GM12878 (cell line): ENCODE results near the gene PLOD2. TPM values are rescaled to one million over a fixed set of nuclear protein-coding genes. Genes with fewer than 3 reads are reported as not detected.

Experiments used
- ATAC-seq: fragments of 200-7000 bp; cut with Tn5 transposase; 3 replicates; pipeline ENCODE4 v1.9.1; 2020; ENCODE audit warnings: mild to moderate bottlenecking, moderate library complexity
- BruUV-seq: library from RNA; stranded (reverse); fragments of 400-500 nt; replicated peaks from 2 replicates; lab custom pipeline; 2021; lab: Mats Ljungman, UMichigan
- CTCF ChIA-PET: fragments of 300-600 bp; sonication (Branson Sonifier 250); formaldehyde crosslinking; extraction: SDS; loops from one replicate; lab custom pipeline; 2021; ENCODE audit warnings: inconsistent platforms; lab: Yijun Ruan, JAX
- POLR2A ChIA-PET: fragments of 350-600 bp; formaldehyde crosslinking; extraction: SDS; loops from one replicate; lab custom pipeline; 2021; ENCODE audit warnings: inconsistent platforms; lab: Charles Lee
- RAD21 ChIA-PET: fragments of 300-600 bp; sonication (Branson Sonifier 250); formaldehyde crosslinking; loops from one replicate; lab custom pipeline; 2023; ENCODE audit warnings: antibody characterized with exemption; ENCODE audit not compliant: unreplicated experiment; lab: Charles Lee
- SMC1A ChIA-PET: fragments of 300-600 bp; sonication (Branson Sonifier 250); formaldehyde crosslinking; loops from one replicate; lab custom pipeline; 2023; ENCODE audit not compliant: unreplicated experiment, uncharacterized antibody; lab: Charles Lee
- DNase-seq: peaks from one replicate; pipeline ENCODE4 v3.0.0-alpha.2; 2011; ENCODE audit warnings: low read depth, low spot score
- FAIRE-seq: peaks from 3 replicates; lab custom pipeline; 2011; peaks lifted over from hg19 to GRCh38; lab: Jason Lieb, UNC
- H2AFZ ChIP-seq: 2 replicates; pipeline ENCODE4 v1.6.0; 2011; ENCODE audit warnings: low read depth, low read length, control low read depth; ENCODE audit not compliant: control insufficient read depth
- H3K27ac ChIP-seq: 2 replicates; pipeline ENCODE4 v1.5.1; 2011; ENCODE audit warnings: control low read depth; ENCODE audit not compliant: control insufficient read depth, insufficient read depth
- H3K27me3 ChIP-seq, 2 experiments: replicated peaks in 1 of 2; 2 replicates each; pipeline versions ENCODE4 v1.6.0 to v1.6.1; 2011; ENCODE audit warnings: low read length in 1 of 2; ENCODE audit not compliant: control insufficient read depth in 2 of 2, insufficient read depth in 2 of 2
- H3K36me3 ChIP-seq, 2 experiments: 2 replicates each; pipeline ENCODE4 v1.5.1; 2011; ENCODE audit warnings: low read length in 1 of 2; ENCODE audit not compliant: control insufficient read depth in 2 of 2, insufficient read depth in 2 of 2
- H3K4me1 ChIP-seq: 2 replicates; pipeline ENCODE4 v1.6.1; 2011; ENCODE audit warnings: mild to moderate bottlenecking, low read length, moderate library complexity, mixed read lengths; ENCODE audit not compliant: control insufficient read depth, insufficient read depth
- H3K4me2 ChIP-seq: 2 replicates; pipeline ENCODE4 v1.6.0; 2011; ENCODE audit warnings: control low read depth; ENCODE audit not compliant: control insufficient read depth, insufficient read depth
- H3K4me3 ChIP-seq: fragments of 200-600 bp; sonication (generic); 2 replicates; pipeline ENCODE4 v1.5.1; 2016
- H3K79me2 ChIP-seq: 2 replicates; pipeline ENCODE4 v1.6.0; 2011; ENCODE audit warnings: low read length; ENCODE audit not compliant: control insufficient read depth, insufficient read depth
- H3K9ac ChIP-seq: 2 replicates; pipeline ENCODE4 v1.8.0; 2011; ENCODE audit warnings: low read length, control low read depth, mixed read lengths; ENCODE audit not compliant: control insufficient read depth, insufficient read depth
- H3K9me3 ChIP-seq: replicated peaks from 3 replicates; pipeline ENCODE4 v1.5.1; 2011; ENCODE audit warnings: mild to moderate bottlenecking, low read length; ENCODE audit not compliant: control insufficient read depth, insufficient read depth
- H4K20me1 ChIP-seq: 2 replicates; pipeline ENCODE4 v1.6.0; 2011; ENCODE audit not compliant: control insufficient read depth, insufficient read depth
- ATF3 ChIP-seq: IDR thresholded peaks from 2 replicates; pipeline ENCODE4 v1.6.1; 2011; ENCODE audit warnings: low read depth, mild to moderate bottlenecking, low read length, moderate library complexity, borderline replicate concordance; ENCODE audit errors: extremely low read depth
- CHD2 ChIP-seq: IDR thresholded peaks from 2 replicates; pipeline ENCODE4 v1.6.1; 2011; ENCODE audit warnings: low read depth, low read length, improper control_type of control experiment, borderline replicate concordance
- E2F4 ChIP-seq: IDR thresholded peaks from 2 replicates; pipeline ENCODE4 v1.6.1; 2012; ENCODE audit warnings: low read depth, low read length, improper control_type of control experiment
- EED ChIP-seq: sonication (generic); IDR thresholded peaks from 2 replicates; pipeline ENCODE4 v1.6.1; 2016; ENCODE audit warnings: antibody characterized with exemption, low read depth
- ESRRA ChIP-seq: IDR thresholded peaks from 2 replicates; pipeline ENCODE4 v1.6.1; 2012; ENCODE audit warnings: mild to moderate bottlenecking, low read length, improper control_type of control experiment
- EZH2 ChIP-seq: IDR thresholded peaks from 2 replicates; pipeline ENCODE4 v1.6.1; 2012; ENCODE audit warnings: low read depth, mild to moderate bottlenecking, control low read depth, inconsistent platforms, low read length, borderline replicate concordance; ENCODE audit not compliant: control insufficient read depth
- FOXK2 ChIP-seq: fragments of 450-650 bp; IDR thresholded peaks from 2 replicates; pipeline ENCODE4 v1.6.1; 2017; ENCODE audit warnings: mild to moderate bottlenecking, moderate library complexity
- HCFC1 ChIP-seq: fragments of 150-350 bp; IDR thresholded peaks from 2 replicates; pipeline ENCODE4 v1.6.1; 2014; ENCODE audit warnings: low read length
- MTA2 ChIP-seq: fragments of 450-650 bp; IDR thresholded peaks from 2 replicates; pipeline ENCODE4 v1.6.1; 2016; ENCODE audit warnings: low read depth, mild to moderate bottlenecking, moderate library complexity
- NFXL1 ChIP-seq: fragments of 450-650 bp; IDR thresholded peaks from 2 replicates; pipeline ENCODE4 v1.6.1; 2017; ENCODE audit warnings: antibody characterized with exemption, mild to moderate bottlenecking, borderline replicate concordance
- NFYA ChIP-seq: IDR thresholded peaks from 2 replicates; pipeline ENCODE4 v1.6.1; 2011; ENCODE audit warnings: low read depth, mild to moderate bottlenecking, low read length, improper control_type of control experiment, borderline replicate concordance
- NR2C1 ChIP-seq: fragments of 450-650 bp; IDR thresholded peaks from 2 replicates; pipeline ENCODE4 v1.6.1; 2017; ENCODE audit warnings: antibody characterized with exemption, mild to moderate bottlenecking, moderate library complexity
- POLR2AphosphoS2 ChIP-seq: IDR thresholded peaks from 2 replicates; pipeline ENCODE4 v1.6.1; 2011; ENCODE audit warnings: low read depth, mild to moderate bottlenecking, low read length, improper control_type of control experiment, moderate library complexity
- RBBP5 ChIP-seq: fragments of 200-600 bp; sonication (generic); conservative IDR thresholded peaks from 2 replicates; pipeline ENCODE4 v1.6.1; 2016
- SP1 ChIP-seq: IDR thresholded peaks from one replicate; pipeline ENCODE4 v1.6.1; 2011; ENCODE audit warnings: low read depth, low read length
- WGBS: methylation state at CpG from one replicate; pipeline ENCODE4 v1.1.6; 2016; ENCODE audit warnings: low lambda C conversion rate; ENCODE audit not compliant: insufficient replicate concordance, insufficient coverage; ENCODE audit errors: missing lambda C conversion rate; 5-methylcytosine and 5-hydroxymethylcytosine counted together
- in situ Hi-C: fragments of 300-500 bp; cut with MboI; formaldehyde crosslinking; loops from 9 replicates; pipeline ENCODE4 v1.14.3; 2018; ENCODE audit warnings: mixed read lengths
- intact Hi-C: fragments of 100-400 bp; cut with micrococcal nuclease; formaldehyde crosslinking; loops from one replicate; pipeline ENCODE4 v1.14.2; 2022; ENCODE audit not compliant: unreplicated experiment
- polyA plus RNA-seq, 11 experiments: library from polyadenylated mRNA; depleted of rRNA in 4 of 11; unstranded in 6 of 11; stranded (reverse) in 5 of 11; fragments of >200 nt; fragmentation: Nextera tagmentation in 4 of 11; fragmentation: Illumina TruSeq in 1 of 11; extraction: Ambion mirVana in 4 of 11; extraction: Trizol in 1 of 11; gene quantifications; 1 replicate in 1 of 11; 2 replicates in 10 of 11; pipeline versions ENCODE4 v1.2.1 to v1.2.3, GENCODE V29; 2011 to 2016; ENCODE audit warnings: inconsistent platforms in 2 of 11, missing spikeins in 2 of 11, low read depth in 1 of 11
- total RNA-seq, 4 experiments: library from RNA; depleted of rRNA in 3 of 4; stranded (reverse); fragments of >200 nt in 3 of 4; fragmentation: Illumina TruSeq in 1 of 4; extraction: Trizol in 1 of 4; gene quantifications; 2 replicates each; pipeline versions ENCODE4 v1.2.1 to v1.2.3, GENCODE V29; 2013 to 2021

Gene PLOD2
- total and polyA plus RNA-seq, 10 of the 15 experiments (the other 5 are each of a cell fraction or from before 2014, with no cell fraction given) = 0.03 to 0.56 (median 0.33) TPM; not detected in 4

- ChIA-PET RAD21 (interaction anchor here (0.7 kb wide), 1 partner anchor 524 kb away, joined by 3 read pairs; no protein-coding TSS in a partner anchor), CTCF (interaction anchor here (0.6 to 0.8 kb wide), 2 partner anchors 19 to 130 kb away, joined by 4 to 7 read pairs; no protein-coding TSS in a partner anchor), POLR2A (no interaction called here), SMC1A (no interaction called here)
- Histone ChIP-seq H3K9me3 (no peaks in the 10 kb centered on the region), H2AFZ (no peak overlapping the region), H3K4me2 (no peak overlapping the region), H3K79me2 (no peaks in the 10 kb centered on the region), H3K4me3 (no peak overlapping the region), H3K9ac (no peak overlapping the region), H4K20me1 (no peaks in the 10 kb centered on the region), H3K27ac (no peak overlapping the region), H3K27me3 (no peaks in the 10 kb centered on the region), H3K4me1 (no peaks in the 10 kb centered on the region), H3K36me3 (no peaks in the 10 kb centered on the region)
- no peak for ATAC-seq
- intact Hi-C loops (no loop called here), in situ Hi-C loops (no loop called here)
- WGBS = 4% methylated on average over 1 of the region's 1 CpG
- TF ChIP-seq NFXL1 (no peak), NFYA (no peak), ESRRA (no peak), E2F4 (no peak)
- no peak for DNase-seq
- no peak for FAIRE-seq
- BruUV-seq = no TSS peak
Observed at GRCh38 chr3:146128179-146128578, 32.8 kb downstream of the PLOD2 start.

- Histone ChIP-seq H4K20me1 (no peaks in the 10 kb centered on the region), H3K4me2 (no peak overlapping the region), H3K4me3 (no peak overlapping the region), H3K27me3 (no peaks in the 10 kb centered on the region), H2AFZ (no peak overlapping the region), H3K79me2 (no peaks in the 10 kb centered on the region), H3K9ac (no peak overlapping the region), H3K4me1 (no peaks in the 10 kb centered on the region), H3K36me3 (no peaks in the 10 kb centered on the region), H3K9me3 (no peaks in the 10 kb centered on the region), H3K27ac (no peak overlapping the region)
- ChIA-PET SMC1A (interaction anchor here (1.1 kb wide), 1 partner anchor 9 kb away, joined by 3 read pairs; no protein-coding TSS in a partner anchor), CTCF (interaction anchor here (1.7 kb wide), 1 partner anchor 63 kb away, joined by 4 read pairs; no protein-coding TSS in a partner anchor), RAD21 (no interaction called here), POLR2A (no interaction called here)
- in situ Hi-C loops = no loop called here
- FAIRE-seq = no peak
- BruUV-seq = no TSS peak
- ATAC-seq = no peak
- DNase-seq = no peak
- intact Hi-C loops = no loop called here
- TF ChIP-seq EED (no peak), RBBP5 (no peak), ATF3 (no peak), NR2C1 (no peak), E2F4 (no peak), NFYA (no peak), FOXK2 (no peak), EZH2 (no peak), HCFC1 (no peak), POLR2AphosphoS2 (no peak), SP1 (no peak), CHD2 (no peak), MTA2 (no peak)
Observed at GRCh38 chr3:146125951-146126350, 35.0 kb downstream of the PLOD2 start.
